Neural cell (in vitro differentiated cells): Measurements from ENCODE around the gene SYDE2. TPM values are rescaled to one million over a fixed set of nuclear protein-coding genes. Genes with fewer than 3 reads are reported as not detected.

Source experiments
- H2AFZ ChIP-seq: fragments of 200-600, 300-800 bp; sonication (generic), shearing (Covaris generic); 2 replicates; pipeline ENCODE4 v1.6.0; 2014; ENCODE audit warnings: low read depth, mild to moderate bottlenecking, antibody characterized with exemption, low read length, moderate library complexity
- H3F3A ChIP-seq: fragments of 200-600 bp; shearing (Covaris generic); 2 replicates; pipeline ENCODE4 v1.6.1; 2016; ENCODE audit warnings: mild to moderate bottlenecking, moderate library complexity, mixed read lengths, antibody characterized with exemption, low read length; ENCODE audit not compliant: insufficient read depth, poor library complexity, severe bottlenecking
- H3K27ac ChIP-seq: fragments of 200-600, 300-800 bp; sonication (generic), shearing (Covaris generic); 2 replicates; pipeline ENCODE4 v1.5.1; 2014; ENCODE audit warnings: mild to moderate bottlenecking, low read length, moderate library complexity
- H3K27me3 ChIP-seq: fragments of 300-800, 200-600 bp; sonication (generic), shearing (Covaris generic); 2 replicates; pipeline ENCODE4 v1.6.0; 2014; ENCODE audit warnings: mild to moderate bottlenecking, low read depth, low read length, moderate library complexity; ENCODE audit not compliant: insufficient read depth
- H3K36me3 ChIP-seq: fragments of 300-800, 200-600 bp; sonication (generic), shearing (Covaris generic); 2 replicates; pipeline ENCODE4 v1.5.1; 2014; ENCODE audit warnings: mild to moderate bottlenecking, antibody characterized with exemption, low read length, moderate library complexity; ENCODE audit not compliant: insufficient read depth
- H3K4me2 ChIP-seq: fragments of 300-800, 200-600 bp; sonication (generic), shearing (Covaris generic); 2 replicates; pipeline ENCODE4 v1.6.0; 2014; ENCODE audit warnings: mild to moderate bottlenecking, low read length
- H3K4me3 ChIP-seq: fragments of 300-800, 200-600 bp; sonication (generic), shearing (Covaris generic); 2 replicates; pipeline ENCODE4 v1.5.1; 2014; ENCODE audit warnings: mild to moderate bottlenecking, low read length, moderate library complexity
- H3K79me2 ChIP-seq: fragments of 200-600 bp; shearing (Covaris generic); replicated peaks from 2 replicates; pipeline ENCODE4 v1.6.0; 2014; ENCODE audit warnings: mild to moderate bottlenecking, low read length, moderate library complexity; ENCODE audit not compliant: insufficient read depth
- H3K9ac ChIP-seq: fragments of 300-800, 200-600 bp; sonication (generic), shearing (Covaris generic); 2 replicates; pipeline ENCODE4 v1.6.1; 2016; ENCODE audit warnings: mild to moderate bottlenecking, low read length, mixed read lengths
- H3K9me2 ChIP-seq: fragments of 200-600 bp; shearing (Covaris generic); 2 replicates; pipeline ENCODE4 v1.6.1; 2016; ENCODE audit warnings: mild to moderate bottlenecking, low read length, mixed read lengths; ENCODE audit not compliant: insufficient read depth
- H3K9me3 ChIP-seq: fragments of 200-600, 300-800 bp; sonication (generic), shearing (Covaris generic); 2 replicates; pipeline ENCODE4 v1.6.1; 2016; ENCODE audit warnings: mild to moderate bottlenecking, mixed run types, low read length, moderate library complexity, mixed read lengths
- H4K20me1 ChIP-seq: fragments of 200-600 bp; shearing (Covaris generic); 2 replicates; pipeline ENCODE4 v1.6.1; 2016; ENCODE audit warnings: mild to moderate bottlenecking, mixed run types; ENCODE audit not compliant: insufficient read depth
- EP300 ChIP-seq: fragments of 450-650 bp; conservative IDR thresholded peaks from 2 replicates; pipeline ENCODE4 v1.6.1; 2014; ENCODE audit warnings: antibody characterized with exemption, mild to moderate bottlenecking, moderate library complexity; ENCODE audit not compliant: poor library complexity, severe bottlenecking
- EZH2 ChIP-seq: fragments of 200-600, 300-800 bp; shearing (Covaris generic), sonication (generic); IDR thresholded peaks from 2 replicates; pipeline ENCODE4 v1.6.1; 2014; ENCODE audit warnings: antibody characterized with exemption, low read length, borderline replicate concordance, mild to moderate bottlenecking; ENCODE audit not compliant: insufficient read depth, poor library complexity, severe bottlenecking
- MXI1 ChIP-seq: fragments of 450-650 bp; conservative IDR thresholded peaks from 2 replicates; pipeline ENCODE4 v1.6.1; 2014; ENCODE audit warnings: antibody characterized with exemption, mild to moderate bottlenecking; ENCODE audit not compliant: poor library complexity, severe bottlenecking
- POLR2AphosphoS5 ChIP-seq: IDR thresholded peaks from 2 replicates; pipeline ENCODE4 v1.6.1; 2012
- RAD21 ChIP-seq: fragments of 450-650 bp; conservative IDR thresholded peaks from 2 replicates; pipeline ENCODE4 v1.6.1; 2014; ENCODE audit warnings: antibody characterized with exemption, mild to moderate bottlenecking, moderate library complexity
- REST ChIP-seq: IDR thresholded peaks from 2 replicates; pipeline ENCODE4 v1.6.1; 2012; ENCODE audit warnings: borderline replicate concordance
- SMC3 ChIP-seq: fragments of 450-650 bp; conservative IDR thresholded peaks from 2 replicates; pipeline ENCODE4 v1.6.1; 2014; ENCODE audit warnings: antibody characterized with exemption, mild to moderate bottlenecking, moderate library complexity; ENCODE audit not compliant: poor library complexity
- TAF1 ChIP-seq: IDR thresholded peaks from 2 replicates; pipeline ENCODE4 v1.6.1; 2012; ENCODE audit warnings: low read depth
- polyA plus RNA-seq: library from polyadenylated mRNA; depleted of rRNA; stranded (reverse); fragments of >200 nt; gene quantifications from 2 replicates; pipeline ENCODE4 v1.2.3, GENCODE V29; 2014
- TF ChIP-seq, protein P1 (sequence below): fragments of 450-650 bp; IDR thresholded peaks from 2 replicates; pipeline ENCODE4 v1.5.1; 2014; ENCODE audit warnings: antibody characterized with exemption, mild to moderate bottlenecking, moderate library complexity; ENCODE audit not compliant: poor library complexity, severe bottlenecking

SYDE2 gene
- polyA plus RNA-seq, 1 donor from 2014 or later = 0.66 TPM

DNA sequence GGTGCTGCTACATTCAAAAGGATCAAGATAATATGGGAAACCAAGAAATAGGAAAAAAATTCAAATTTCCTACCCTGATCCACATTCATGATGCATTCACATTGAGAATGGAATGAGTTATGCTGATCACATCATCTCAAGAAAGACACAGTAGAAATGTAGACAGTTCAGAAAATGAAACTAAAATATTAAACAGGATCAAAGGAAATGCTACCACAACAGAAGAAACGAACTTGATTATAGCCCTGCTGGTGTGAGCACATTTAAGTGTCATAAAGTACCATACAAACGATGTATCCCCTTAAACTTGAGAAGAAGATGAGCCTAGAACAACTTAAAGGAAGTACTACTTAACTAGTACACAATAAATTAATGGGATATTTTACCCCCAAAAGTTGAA is 21.3 kb downstream of the SYDE2 start:
- TF ChIP-seq EZH2 (no peak), REST (no peak), MXI1 (no peak), EP300 (no peak), RAD21 (no peak), POLR2AphosphoS5 (no peak), SMC3 (no peak), TAF1 (no peak)
- TF ChIP-seq, protein P1, sequence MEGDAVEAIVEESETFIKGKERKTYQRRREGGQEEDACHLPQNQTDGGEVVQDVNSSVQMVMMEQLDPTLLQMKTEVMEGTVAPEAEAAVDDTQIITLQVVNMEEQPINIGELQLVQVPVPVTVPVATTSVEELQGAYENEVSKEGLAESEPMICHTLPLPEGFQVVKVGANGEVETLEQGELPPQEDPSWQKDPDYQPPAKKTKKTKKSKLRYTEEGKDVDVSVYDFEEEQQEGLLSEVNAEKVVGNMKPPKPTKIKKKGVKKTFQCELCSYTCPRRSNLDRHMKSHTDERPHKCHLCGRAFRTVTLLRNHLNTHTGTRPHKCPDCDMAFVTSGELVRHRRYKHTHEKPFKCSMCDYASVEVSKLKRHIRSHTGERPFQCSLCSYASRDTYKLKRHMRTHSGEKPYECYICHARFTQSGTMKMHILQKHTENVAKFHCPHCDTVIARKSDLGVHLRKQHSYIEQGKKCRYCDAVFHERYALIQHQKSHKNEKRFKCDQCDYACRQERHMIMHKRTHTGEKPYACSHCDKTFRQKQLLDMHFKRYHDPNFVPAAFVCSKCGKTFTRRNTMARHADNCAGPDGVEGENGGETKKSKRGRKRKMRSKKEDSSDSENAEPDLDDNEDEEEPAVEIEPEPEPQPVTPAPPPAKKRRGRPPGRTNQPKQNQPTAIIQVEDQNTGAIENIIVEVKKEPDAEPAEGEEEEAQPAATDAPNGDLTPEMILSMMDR = no peak
- Histone ChIP-seq H3K79me2 (no peaks in the 10 kb centered on the region), H3K27me3 (no peaks in the 10 kb centered on the region), H4K20me1 (no peaks in the 10 kb centered on the region), H3F3A (no peaks in the 10 kb centered on the region), H3K9ac (no peak overlapping the region), H2AFZ (no peak overlapping the region), H3K9me2 (no peaks in the 10 kb centered on the region), H3K36me3 (no peaks in the 10 kb centered on the region), H3K9me3 (no peaks in the 10 kb centered on the region), H3K27ac (no peak overlapping the region), H3K4me2 (no peak overlapping the region), H3K4me3 (no peak overlapping the region)

DNA sequence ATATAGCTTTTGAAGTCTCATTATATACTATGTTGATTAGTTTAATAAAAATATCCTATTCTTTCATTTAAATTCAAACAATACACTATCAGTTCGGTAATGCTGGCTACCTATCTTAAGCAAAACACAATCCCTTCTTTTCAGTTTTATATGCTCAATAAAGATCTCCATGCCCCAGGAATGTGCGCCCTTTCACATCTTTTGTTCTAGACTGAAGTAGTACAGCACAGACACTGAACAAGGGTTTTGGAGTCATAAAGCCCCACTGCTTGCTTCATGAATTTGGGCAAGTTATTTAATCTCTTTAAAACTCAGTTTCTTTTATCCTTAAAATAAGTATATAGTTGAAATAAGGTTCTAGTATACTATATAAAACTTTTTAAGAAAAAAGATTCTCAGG is 22.4 kb downstream of the SYDE2 start:
- no peak overlapping the region for H3K4me2 ChIP-seq
- H4K20me1 ChIP-seq = no peaks in the 10 kb centered on the region
- H3K27ac ChIP-seq = no peak overlapping the region
- H3K9me2 ChIP-seq = no peaks in the 10 kb centered on the region
- H3K79me2 ChIP-seq = no peaks in the 10 kb centered on the region
- H3K27me3 ChIP-seq = no peaks in the 10 kb centered on the region
- H3K9ac ChIP-seq = no peak overlapping the region
- no peaks in the 10 kb centered on the region for H3K9me3 ChIP-seq
- no peaks in the 10 kb centered on the region for H3F3A ChIP-seq
- no peak for TF ChIP-seq POLR2AphosphoS5
- TF ChIP-seq, protein P1 = no peak
- no peak overlapping the region for H3K4me3 ChIP-seq
- H3K36me3 ChIP-seq = no peaks in the 10 kb centered on the region
- H2AFZ ChIP-seq = no peak overlapping the region
